GM19324 (cell line): ENCODE data around the gene CFAP97D2.
"Not testable (repeated sequence)": the region's sequence is repeated elsewhere in the genome, so short reads cannot be mapped to it uniquely, and the experiment has no call there.

Experiments used
- ATAC-seq: cut with Tn5 transposase; IDR thresholded peaks from one replicate; pipeline ENCODE4 v1.9.1; 2021; ENCODE audit warnings: mild to moderate bottlenecking, moderate library complexity; ENCODE audit not compliant: unreplicated experiment, low FRiP score

The CFAP97D2 gene

GRCh38 chr13:114228176-114228575 is 49.1 kb downstream of the CFAP97D2 start:
- ATAC-seq: no peak

- ATAC-seq: no peak
Observed at GRCh38 chr13:114229506-114229905, 50.4 kb downstream of the CFAP97D2 start.

GRCh38 chr13:114230117-114230516 is 51.1 kb downstream of the CFAP97D2 start:
- no peak for ATAC-seq

GRCh38 chr13:114230575-114230974 is 51.5 kb downstream of the CFAP97D2 start:
- no peak for ATAC-seq

GRCh38 chr13:114231886-114232285 is 52.8 kb downstream of the CFAP97D2 start:
- no peak for ATAC-seq

GRCh38 chr13:114234266-114234644 is 55.2 kb downstream of the CFAP97D2 start:
- ATAC-seq: no peak

- peak; percentile 93 for ATAC-seq
Observed at GRCh38 chr13:114234645-114235421, 55.8 kb downstream of the CFAP97D2 start, which contains the start of gene CDC16. TSS of gene CDC16 (plus strand) at chr13:114234897. CDS start at chr13:114235085, 188 bp downstream.

GRCh38 chr13:114235697-114236096 is 56.6 kb downstream of the CFAP97D2 start:
- ATAC-seq: no peak

- ATAC-seq: no peak
Observed at GRCh38 chr13:114236227-114236626, 57.2 kb downstream of the CFAP97D2 start.

GRCh38 chr13:114237415-114238112 is 58.5 kb downstream of the CFAP97D2 start:
- no peak for ATAC-seq

- no peak for ATAC-seq
Observed at GRCh38 chr13:114241918-114242317, 62.9 kb downstream of the CFAP97D2 start.

- ATAC-seq: no peak
Observed at GRCh38 chr13:114243971-114244370, 64.9 kb downstream of the CFAP97D2 start.

GRCh38 chr13:114244637-114245036 is 65.6 kb downstream of the CFAP97D2 start:
- no peak for ATAC-seq

GRCh38 chr13:114248011-114248410 is 69.0 kb downstream of the CFAP97D2 start:
- ATAC-seq: no peak

GRCh38 chr13:114249077-114249476 is 70.0 kb downstream of the CFAP97D2 start:
- ATAC-seq: no peak

- not testable (repeated sequence) for ATAC-seq
Observed at GRCh38 chr13:114251639-114252440, 72.8 kb downstream of the CFAP97D2 start.

- ATAC-seq: no peak
Observed at GRCh38 chr13:114256547-114256946, 77.5 kb downstream of the CFAP97D2 start.

GRCh38 chr13:114257014-114257413 is 78.0 kb downstream of the CFAP97D2 start:
- ATAC-seq: no peak

- no peak for ATAC-seq
Observed at GRCh38 chr13:114258589-114258988, 79.5 kb downstream of the CFAP97D2 start.

- ATAC-seq: no peak
Observed at GRCh38 chr13:114259374-114259773, 80.3 kb downstream of the CFAP97D2 start.

- peak; percentile 70 for ATAC-seq
Observed at GRCh38 chr13:114259974-114260373, 80.9 kb downstream of the CFAP97D2 start.
